ENCODE measurements around the gene AOX1.
"Not testable (repeated sequence)": the region's sequence is repeated elsewhere in the genome, so short reads cannot be mapped to it uniquely, and the experiment has no call there.

AOX1 gene

GRCh38 chr2:200628461-200628860, 42.6 kb downstream of the AOX1 start:
- not testable (repeated sequence) for DNase-seq (ENCODE audit: low read depth)

GRCh38 chr2:200631287-200631686, 45.5 kb downstream of the AOX1 start:
- DNase-seq (ENCODE audit: low read depth), result no peak

DNA sequence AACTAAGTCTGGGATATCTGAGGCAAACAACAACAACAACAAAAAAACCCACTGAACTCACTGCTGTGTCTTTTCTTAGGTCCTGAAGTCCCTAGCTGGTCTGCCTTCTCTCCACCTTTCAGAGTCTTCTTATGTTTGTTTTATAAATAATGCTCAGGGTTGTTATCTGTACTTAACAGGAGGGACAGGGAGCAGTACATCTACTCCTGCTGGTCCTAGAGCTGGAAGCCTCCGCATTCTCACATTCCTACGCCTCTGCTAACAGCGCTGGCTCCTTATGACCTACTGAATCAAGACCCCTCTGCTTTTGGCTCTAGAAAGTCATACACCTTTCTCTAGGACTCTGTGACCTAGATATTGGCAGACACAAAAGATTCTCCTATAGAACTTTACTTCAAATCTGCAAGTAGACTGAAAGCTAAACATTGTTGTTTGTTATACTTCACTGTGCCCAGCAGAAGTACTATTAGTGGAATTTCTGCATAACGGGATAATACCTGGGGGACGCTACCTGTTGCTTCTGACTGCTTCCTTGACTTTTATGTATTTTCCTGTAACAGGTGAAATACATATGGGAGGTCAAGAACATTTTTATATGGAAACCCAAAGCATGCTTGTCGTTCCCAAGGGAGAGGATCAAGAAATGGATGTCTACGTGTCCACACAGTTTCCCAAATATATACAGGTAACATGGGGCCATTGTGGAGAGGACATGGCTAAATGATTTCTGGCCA, 48.6 kb downstream of the AOX1 start:
- no peak for DNase-seq (ENCODE audit: low read depth)

- no peak for DNase-seq (ENCODE audit: low read depth)
Measured at GRCh38 chr2:200635251-200635650, 49.4 kb downstream of the AOX1 start.

GRCh38 chr2:200637901-200638300, 52.1 kb downstream of the AOX1 start:
- DNase-seq (ENCODE audit: low read depth), result no peak

DNA sequence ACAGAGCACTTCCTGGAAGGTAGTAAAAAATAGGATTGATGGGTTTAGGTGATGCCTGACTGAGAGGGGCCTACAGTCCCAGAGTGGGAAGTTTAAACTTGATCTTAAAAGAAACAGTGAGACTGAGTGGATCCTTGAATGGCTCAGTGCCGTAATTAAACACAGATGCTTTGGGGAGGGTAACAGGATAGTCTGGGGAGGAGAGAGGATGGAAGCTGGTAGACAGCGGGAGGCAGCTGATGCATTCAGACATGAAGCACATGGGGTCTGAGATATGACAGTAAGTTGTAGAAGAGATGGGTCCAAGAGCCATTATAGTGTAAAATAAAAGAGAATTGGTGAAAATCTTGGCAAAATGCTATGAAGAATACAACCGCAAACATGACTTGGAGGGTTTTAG, 54.4 kb downstream of the AOX1 start:
- no peak for DNase-seq (ENCODE audit: low read depth)

- DNase-seq (ENCODE audit: low read depth), result no peak
Measured at GRCh38 chr2:200640901-200641300, 55.1 kb downstream of the AOX1 start.

DNA sequence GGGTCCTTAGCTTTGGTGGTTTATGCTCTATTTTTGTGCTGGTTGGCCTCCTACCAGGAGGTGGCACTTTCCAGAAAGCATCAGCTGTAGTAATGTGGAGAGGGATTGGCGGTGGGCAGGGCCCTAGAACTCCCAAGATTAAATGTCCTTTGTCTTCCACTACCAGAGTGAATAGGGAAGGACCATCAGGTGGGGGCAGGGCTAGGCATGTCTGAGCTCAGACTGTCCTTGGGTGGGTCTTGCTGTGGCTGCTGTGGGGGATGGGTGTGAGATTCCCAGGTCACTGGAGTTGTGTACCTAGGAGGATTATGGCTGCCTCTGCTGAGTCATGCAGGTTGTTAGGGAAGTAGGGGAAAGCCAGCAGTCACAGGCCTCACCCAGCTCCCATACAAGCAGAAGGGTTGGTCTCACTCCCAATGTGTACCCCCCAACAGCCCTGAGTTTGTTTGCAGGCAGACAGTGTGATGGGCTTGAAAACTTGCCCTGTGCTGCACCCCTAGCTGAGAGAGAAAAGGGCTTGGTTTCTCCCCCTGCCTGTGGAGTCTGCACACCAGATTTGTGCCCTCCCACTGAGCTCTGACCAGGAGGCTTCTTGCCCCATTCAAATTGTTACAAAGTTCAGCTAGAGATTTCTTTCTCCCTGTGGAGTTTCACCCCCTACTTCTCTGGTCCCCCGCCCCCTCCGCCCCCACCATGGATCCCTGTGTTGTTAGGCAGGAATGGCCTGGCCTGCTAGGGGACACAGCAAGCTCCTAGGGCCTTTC, 62.9 kb downstream of the AOX1 start:
- not testable (repeated sequence) for DNase-seq (ENCODE audit: low read depth)

GRCh38 chr2:200649724-200650123, 63.9 kb downstream of the AOX1 start:
- DNase-seq (ENCODE audit: low read depth), result no peak

DNA sequence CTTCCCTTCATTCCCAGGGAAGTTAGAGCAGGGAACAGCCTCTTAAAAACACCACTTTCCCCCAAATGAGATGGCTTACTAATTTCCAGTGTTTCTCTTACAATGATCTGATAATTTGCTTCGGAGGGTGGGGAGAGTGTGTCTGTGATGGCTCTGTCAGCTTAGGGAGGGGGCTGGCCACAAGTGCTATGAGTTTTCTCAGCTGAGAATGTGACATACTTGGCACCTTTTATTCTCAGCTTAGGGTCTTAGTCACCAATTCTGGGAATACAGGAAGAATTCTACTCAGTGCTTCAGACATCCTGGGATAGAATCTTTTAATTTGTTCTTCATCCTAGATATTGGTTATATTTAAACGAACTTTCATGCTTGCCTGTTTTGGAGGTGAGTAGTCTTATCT, 64.4 kb downstream of the AOX1 start:
- no peak for DNase-seq (ENCODE audit: low read depth)

GRCh38 chr2:200652158-200652557, 66.3 kb downstream of the AOX1 start:
- DNase-seq (ENCODE audit: low read depth), result no peak

DNA sequence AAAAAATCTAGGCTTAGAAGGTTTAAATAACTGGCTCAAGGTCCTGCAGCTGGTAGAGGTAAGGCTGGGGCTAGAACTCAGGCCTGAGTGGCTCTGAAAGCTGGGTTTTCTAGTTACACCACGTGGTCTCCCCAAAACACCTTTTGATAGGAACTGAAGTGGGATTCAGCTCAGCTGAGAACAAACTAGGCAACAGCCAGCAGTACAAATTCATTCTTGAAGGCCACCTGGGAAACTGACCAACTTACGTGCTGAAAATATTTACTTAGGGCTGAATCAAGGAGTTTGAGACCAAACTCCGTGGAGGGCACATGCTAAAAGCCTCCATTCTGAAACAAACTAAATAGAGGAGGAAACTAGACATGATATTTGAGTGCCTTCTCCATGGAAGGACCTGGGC, 67.2 kb downstream of the AOX1 start:
- DNase-seq (ENCODE audit: low read depth), result no peak

DNA sequence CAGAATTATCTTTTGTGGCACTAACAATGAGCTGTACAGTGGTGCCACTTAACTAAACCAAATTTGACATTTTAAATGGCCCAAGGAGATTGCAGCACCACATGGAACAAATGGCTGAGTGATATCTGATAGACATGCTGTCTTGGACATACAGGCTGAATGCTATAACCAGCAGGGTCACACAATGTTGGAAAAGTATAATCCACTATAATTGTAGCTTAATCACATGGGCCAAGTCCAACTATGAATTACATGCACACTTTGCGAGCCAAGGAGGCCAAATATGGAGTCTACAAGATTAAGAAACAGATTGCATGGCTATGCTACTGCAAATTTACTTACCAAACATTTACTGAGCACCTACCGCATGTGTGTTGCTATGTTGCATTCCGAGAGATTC, 69.0 kb downstream of the AOX1 start:
- no peak for DNase-seq (ENCODE audit: low read depth)

DNA sequence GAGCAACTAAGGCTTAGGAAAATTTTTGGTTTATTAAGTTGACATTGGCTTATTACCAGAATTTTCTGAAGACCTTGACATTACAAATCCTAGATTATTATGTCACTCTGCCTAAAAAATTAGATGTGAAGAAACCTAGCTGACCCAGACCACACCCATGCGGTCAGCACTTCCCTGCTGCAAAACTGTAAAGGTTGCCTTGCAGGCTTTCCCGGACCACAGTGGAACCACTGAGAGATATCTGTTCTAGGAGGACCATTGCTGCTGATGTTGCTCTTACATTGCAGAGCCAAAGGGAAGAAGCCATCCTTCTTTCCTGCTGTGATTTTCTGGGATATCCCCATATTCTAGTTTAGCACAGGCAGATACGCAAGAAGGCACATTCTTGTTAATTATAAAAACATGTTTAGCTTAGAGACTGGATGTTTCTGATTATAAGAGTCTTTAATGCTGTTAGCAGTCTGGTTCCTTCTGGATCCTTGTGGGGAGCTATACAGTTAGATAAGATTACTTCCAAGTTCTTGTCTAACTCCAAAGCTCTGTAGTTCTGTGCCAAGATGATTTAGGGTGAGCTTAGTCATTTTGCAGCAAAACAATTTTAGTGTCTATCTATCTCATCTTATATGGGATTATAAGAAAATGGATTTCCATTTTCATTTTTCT, 70.2 kb downstream of the AOX1 start:
- no peak for DNase-seq (ENCODE audit: low read depth)

DNA sequence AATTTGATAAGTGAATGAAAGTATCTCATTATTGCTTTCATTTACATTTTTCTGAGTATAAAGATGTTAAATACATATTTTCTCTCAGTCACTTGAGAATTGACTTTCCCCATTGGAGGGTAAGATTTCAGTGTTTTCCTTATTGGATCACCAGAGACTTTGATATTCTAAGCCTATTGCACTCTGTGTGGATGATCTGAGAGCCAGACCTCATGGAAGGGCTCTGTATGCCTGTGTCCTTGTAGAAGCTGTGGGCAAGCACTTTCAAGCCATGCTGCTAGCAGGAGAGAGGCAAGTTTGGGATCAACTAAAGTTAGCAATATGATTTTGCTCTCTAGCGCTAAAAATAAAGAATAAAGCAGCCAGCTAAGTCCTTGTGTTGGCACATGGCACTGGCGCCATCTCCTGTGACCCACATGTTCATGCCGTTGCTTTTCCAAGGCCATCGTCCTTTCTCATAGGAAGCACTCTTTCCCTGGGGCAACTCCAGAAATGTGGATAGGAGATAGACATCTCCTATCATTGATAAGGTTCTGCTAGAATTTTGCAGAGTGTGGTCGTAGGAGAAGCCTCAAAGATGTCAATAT, 72.6 kb downstream of the AOX1 start:
- DNase-seq (ENCODE audit: low read depth), result no peak

DNA sequence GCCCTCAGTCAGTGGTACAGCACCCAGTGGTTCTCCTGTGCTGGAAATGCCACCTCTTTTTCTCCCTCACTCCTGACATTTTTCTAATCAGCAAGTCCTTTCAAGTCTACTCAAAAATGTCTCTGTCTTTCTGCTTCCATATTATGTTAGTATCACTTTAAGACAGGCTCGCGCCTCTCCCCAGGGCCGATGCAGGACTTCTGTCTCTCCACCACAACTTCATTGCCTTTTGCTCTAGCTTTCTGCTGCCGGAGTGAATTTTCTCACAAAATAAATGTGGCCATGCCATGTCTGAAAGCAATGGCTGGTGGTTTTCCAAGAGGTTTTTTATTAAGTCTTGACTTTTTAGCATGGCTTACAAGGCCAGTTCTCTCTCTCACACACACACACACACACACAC, 73.6 kb downstream of the AOX1 start:
- DNase-seq (ENCODE audit: low read depth), result no peak

DNA sequence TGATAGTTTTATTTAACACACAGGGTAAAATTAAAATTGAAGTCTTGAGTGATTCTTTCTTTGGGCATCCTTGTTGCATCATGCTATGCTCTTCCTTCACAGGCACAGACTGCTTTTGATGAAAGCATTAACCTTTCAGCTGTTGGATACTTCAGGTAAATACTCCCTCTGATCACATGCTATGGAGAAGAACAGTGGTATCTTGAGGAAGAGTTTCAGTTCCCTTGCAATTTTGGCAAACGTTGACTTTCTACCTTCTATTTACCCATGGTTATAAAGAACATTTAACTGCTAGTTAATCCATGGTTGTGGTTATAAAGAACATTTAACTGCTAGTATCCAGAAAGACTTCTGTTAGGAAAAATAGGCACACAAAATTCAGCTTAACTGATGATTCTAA, 75.7 kb downstream of the AOX1 start:
- no peak for DNase-seq (ENCODE audit: low read depth)

DNA sequence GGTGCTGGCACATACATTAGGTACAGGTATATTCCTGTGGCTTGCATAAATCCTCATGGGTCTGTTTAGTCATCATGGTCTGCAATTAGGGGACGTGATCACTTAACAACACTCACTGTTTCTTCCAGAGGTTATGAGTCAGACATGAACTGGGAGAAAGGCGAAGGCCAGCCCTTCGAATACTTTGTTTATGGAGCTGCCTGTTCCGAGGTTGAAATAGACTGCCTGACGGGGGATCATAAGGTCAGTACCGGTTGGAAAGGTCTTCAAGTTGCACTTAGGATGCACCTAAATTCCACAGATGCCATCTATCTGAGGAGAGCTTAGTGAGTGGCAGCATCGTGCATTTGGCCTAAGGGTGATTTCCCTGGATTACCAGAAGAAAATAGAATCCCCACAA, 76.9 kb downstream of the AOX1 start:
- DNase-seq (ENCODE audit: low read depth), result no peak

DNA sequence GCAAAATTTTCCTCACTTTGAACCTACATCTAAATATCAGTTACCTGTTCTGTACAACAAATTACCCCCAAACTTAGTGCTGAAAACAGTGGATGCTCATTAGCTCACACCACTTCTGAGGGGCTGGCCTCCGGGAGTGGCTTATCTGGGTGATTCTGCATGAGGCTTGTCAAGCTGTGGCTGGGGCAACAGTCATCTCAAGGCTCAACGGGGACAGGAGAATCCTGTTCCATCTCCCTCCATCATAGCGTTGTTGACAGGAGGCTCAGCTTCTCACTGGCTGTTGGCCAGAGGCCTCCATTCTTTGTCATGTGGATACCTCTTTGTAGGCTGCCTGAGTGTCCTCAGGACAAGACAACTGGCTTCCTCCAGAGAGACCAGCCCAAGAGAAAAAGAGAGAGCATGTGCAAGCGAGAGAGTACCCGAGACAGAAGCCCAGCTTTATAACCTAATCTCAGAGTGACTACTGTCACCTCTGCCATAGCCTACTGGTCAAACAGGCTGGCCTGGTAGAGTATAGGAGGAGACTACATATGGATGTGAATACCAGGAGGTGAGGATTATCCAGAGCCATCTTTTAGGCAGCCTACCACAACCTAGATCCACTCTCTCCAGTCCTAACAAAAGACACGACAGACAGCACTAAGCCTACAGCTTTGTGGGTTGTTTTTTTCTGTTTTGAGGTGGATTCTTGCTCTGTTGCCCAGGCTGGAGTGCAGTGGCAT, 79.1 kb downstream of the AOX1 start:
- no peak for DNase-seq (ENCODE audit: low read depth)

DNA sequence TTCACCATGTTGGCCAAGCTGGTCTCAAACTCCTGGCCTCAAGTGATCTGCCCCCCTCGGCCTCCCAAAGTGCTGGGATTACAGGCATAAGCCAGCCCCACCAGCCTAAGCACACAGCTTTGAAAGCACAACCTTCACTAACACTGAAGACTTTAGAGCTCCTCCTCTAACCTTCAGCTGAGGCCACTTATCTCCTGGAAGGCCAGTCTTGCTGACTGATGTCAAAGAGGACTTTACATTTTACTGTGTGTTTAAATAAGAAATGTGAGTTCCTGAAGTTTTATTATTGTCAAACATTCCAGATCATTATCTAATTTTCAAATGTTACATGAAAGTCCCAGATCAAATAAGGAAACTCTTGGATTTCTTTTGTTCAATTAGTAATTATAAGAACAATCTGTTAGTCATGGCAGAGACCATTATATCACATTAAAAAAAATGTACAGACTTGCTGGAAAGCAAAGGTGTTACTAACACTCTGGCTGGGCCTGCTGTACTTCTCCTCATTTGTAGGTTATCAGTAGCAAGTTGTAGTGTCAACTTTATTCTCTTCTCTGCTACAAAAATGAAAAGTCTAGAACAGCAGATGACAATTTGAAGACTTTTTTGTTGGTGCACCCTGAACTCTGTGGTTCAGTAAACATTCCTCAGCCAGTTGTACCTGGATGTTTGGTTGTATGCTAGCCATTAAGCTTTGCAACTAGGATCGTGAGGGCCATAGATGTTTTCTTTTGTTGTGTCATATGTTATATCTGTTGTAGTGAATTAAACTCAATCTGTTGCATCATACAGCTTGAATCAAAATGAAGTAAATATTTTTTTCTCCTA, 80.0 kb downstream of the AOX1 start:
- DNase-seq (ENCODE audit: low read depth), result no peak

DNA sequence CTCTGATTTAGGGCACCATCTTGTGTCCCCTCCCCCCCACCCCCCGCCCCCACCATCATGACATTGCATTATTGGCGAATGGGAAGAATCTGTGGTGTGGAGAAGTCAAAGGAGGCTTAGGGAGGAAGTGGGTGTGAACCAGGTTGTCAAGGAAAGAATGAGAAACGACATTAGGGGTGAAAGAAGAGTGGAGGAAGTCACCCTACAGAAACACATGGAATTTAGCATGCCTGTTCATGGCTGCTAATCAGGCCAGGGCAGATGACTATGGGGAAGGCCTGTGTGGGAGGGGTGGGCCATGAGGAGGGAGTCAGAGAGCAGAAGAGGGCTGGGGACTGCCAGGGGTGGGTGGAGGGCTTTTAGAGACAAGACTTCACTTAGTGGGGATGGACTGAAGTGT, 81.6 kb downstream of the AOX1 start:
- no peak for DNase-seq (ENCODE audit: low read depth)

Measured in activated T-cell treated with anti-CD3 and anti-CD28 coated beads for 48 hours (primary cell).